ENCODE results near the gene LRRC49. TPM values are rescaled to one million over a fixed set of nuclear protein-coding genes. Genes with fewer than 3 reads are reported as not detected.

LRRC49 gene
- total and polyA plus RNA-seq, 2 of the 13 experiments (the other 11 are each of a cell fraction or from before 2014, with no cell fraction given): 0.57 to 1.00 TPM

DNA sequence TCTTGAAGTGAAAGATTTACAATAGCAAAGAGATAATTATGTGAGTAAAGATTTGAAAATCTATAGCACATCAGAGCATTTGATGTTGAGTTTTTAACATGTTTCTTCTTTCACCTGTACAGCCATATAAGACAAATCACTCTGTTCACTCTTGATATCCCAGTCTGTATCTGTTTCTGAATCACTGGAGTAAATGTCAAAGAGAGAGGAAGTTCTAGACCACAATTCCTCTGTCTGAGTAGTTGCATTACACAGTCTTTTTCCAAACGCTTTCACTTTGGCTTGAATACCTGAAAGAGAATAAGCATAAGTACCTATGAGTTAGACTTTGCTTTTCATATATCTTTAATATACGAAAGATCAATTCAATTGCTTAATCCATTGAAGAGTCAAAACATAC, 10.3 kb upstream of the LRRC49 start (continued):
- TF ChIP-seq, protein P1, sequence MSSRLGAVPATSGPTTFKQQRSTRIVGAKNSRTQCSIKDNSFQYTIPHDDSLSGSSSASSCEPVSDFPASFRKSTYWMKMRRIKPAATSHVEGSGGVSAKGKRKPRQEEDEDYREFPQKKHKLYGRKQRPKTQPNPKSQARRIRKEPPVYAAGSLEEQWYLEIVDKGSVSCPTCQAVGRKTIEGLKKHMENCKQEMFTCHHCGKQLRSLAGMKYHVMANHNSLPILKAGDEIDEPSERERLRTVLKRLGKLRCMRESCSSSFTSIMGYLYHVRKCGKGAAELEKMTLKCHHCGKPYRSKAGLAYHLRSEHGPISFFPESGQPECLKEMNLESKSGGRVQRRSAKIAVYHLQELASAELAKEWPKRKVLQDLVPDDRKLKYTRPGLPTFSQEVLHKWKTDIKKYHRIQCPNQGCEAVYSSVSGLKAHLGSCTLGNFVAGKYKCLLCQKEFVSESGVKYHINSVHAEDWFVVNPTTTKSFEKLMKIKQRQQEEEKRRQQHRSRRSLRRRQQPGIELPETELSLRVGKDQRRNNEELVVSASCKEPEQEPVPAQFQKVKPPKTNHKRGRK (CRISPR knock-in tag; IDR thresholded peaks at IDR 0.05): no peak
- TF ChIP-seq, protein P2, sequence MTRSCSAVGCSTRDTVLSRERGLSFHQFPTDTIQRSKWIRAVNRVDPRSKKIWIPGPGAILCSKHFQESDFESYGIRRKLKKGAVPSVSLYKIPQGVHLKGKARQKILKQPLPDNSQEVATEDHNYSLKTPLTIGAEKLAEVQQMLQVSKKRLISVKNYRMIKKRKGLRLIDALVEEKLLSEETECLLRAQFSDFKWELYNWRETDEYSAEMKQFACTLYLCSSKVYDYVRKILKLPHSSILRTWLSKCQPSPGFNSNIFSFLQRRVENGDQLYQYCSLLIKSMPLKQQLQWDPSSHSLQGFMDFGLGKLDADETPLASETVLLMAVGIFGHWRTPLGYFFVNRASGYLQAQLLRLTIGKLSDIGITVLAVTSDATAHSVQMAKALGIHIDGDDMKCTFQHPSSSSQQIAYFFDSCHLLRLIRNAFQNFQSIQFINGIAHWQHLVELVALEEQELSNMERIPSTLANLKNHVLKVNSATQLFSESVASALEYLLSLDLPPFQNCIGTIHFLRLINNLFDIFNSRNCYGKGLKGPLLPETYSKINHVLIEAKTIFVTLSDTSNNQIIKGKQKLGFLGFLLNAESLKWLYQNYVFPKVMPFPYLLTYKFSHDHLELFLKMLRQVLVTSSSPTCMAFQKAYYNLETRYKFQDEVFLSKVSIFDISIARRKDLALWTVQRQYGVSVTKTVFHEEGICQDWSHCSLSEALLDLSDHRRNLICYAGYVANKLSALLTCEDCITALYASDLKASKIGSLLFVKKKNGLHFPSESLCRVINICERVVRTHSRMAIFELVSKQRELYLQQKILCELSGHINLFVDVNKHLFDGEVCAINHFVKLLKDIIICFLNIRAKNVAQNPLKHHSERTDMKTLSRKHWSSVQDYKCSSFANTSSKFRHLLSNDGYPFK (CRISPR knock-in tag; IDR thresholded peaks at IDR 0.05; ENCODE audit: borderline replicate concordance): no peak
- TF ChIP-seq ZSCAN30 (CRISPR knock-in tag; IDR thresholded peaks at IDR 0.05) (no peak), ZNF605 (CRISPR knock-in tag; IDR thresholded peaks at IDR 0.05) (no peak), TBP (CRISPR knock-in tag; IDR thresholded peaks at IDR 0.05) (no peak), ZBTB7A (CRISPR knock-in tag; IDR thresholded peaks at IDR 0.05) (no peak), ZNF275 (CRISPR knock-in tag; IDR thresholded peaks at IDR 0.05; ENCODE audit: borderline replicate concordance) (no peak), KLF11 (CRISPR knock-in tag; IDR thresholded peaks at IDR 0.05) (no peak)

Data from HepG2 (cell line).